HG03280 (cell line): ENCODE data around the gene LHB.

Experiments
- ATAC-seq: cut with Tn5 transposase; IDR thresholded peaks from one replicate; pipeline ENCODE4 v1.9.1; 2021; ENCODE audit warnings: mild to moderate bottlenecking, moderate library complexity; ENCODE audit not compliant: unreplicated experiment

The LHB gene

GRCh38 chr19:49014123-49014869, 2.6 kb downstream of the LHB start:
- ATAC-seq = no peak

- ATAC-seq = no peak
Observed at GRCh38 chr19:49011194-49011593, 5.7 kb downstream of the LHB start.

DNA sequence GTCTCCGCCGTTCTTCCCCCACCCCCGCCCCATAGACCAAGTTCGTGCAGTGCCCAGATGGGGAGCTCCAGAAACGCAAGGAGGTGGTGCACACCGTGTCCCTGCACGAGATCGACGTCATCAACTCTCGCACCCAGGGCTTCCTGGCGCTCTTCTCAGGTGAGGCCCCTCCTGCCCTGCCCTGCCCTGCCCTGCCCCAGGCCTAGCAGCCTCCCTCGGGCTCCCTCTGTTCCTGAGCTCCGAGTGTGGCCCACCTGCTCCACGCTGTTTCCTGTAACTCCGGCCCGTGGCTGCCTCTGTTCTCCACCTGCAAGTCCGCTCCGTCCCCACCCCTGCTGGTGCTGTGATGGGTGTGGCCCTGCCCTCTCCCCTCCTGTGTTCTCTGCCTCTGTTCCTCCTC, 6.4 kb downstream of the LHB start:
- no peak for ATAC-seq

- ATAC-seq = no peak
Observed at GRCh38 chr19:49009828-49010227, 7.1 kb downstream of the LHB start.

GRCh38 chr19:49006905-49007304, 10.0 kb downstream of the LHB start:
- ATAC-seq = no peak

DNA sequence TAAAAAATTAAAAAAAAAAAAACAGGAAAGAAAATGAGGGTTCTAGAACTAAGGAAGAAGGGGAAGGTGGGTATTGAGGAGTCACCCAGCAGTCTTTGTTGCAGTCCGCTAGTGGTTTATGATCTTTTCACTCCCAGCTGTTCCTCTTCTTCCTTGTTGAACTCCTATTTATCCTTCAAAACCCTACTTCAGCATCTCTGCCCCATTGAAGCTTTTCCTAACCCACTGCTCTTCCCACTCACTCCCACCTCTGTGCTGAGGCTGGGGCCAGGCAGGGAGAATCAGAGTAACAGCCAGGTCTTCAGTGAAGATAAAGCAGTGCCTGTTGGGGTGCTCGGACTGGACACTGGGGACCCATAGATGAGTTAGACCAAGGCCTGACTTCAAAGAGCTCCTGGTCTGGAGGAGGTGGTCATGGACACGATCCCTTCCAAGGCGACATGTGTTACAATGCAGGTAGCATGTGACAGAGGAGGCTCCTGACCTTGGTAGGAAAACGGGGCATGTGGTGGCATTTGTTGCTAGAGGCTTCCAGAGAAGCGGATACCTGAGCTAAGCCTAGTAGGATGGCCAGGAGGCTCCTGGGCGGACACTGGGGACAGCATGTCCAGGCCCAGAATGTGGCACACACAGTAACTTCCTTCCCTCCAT, 11.8 kb downstream of the LHB start:
- ATAC-seq = no peak

DNA sequence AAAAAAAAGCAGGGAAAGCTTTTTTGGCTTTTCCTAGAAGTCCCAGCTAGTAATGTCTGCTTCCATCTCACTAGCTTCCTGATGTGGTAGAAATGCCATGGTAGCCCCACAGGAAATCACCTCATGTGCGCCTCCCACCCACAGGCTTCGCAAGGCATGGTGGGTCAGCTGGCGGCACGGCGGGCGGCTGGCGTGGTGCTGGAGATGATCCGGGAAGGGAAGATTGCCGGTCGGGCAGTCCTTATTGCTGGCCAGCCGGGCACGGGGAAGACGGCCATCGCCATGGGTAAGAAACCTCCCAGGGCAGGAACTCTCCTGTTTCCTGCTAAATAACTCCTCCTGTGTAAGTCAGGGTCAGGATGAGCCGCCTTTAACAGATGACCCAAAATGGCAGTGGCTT, 12.8 kb downstream of the LHB start:
- no peak for ATAC-seq

DNA sequence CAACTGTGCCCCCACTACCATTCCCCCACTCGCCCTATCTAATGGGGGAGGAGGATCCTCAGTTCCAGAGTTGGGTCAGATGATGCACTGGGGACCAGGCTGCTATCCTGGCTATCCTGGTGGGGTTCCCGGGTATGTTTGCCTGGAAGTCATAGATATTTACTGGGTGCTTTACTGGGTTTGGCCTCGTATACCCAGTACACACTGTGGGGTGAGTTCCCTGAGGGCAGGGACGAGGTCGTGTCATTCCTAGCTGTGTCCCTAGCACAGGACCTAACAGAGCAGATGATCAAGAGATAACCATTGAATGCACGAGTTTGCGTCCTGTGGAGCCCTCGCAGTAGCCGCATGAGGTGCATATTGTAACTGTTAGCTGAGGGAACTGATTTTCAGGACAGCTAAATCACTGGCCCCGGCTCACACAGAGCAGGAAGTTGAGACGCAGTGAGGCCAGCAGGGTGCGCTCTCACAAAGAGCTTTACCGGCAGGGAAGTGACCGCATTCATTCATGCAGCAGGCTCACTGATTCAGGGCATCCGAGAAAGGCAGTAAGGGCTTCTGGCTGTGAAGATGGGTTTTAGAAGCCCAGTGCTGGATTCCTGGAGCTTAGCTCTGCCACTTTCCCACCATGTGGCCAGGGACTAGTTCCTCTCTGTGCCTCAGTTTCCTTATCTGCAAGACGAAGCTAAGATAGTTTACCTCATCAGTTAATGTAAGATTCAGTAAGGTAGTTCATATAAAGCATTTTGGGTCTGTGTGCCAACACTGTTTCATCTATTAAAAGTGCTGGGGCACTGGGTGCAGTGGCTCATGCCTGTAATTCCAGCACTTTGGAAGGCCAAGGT, 17.2 kb downstream of the LHB start:
- ATAC-seq = no peak

DNA sequence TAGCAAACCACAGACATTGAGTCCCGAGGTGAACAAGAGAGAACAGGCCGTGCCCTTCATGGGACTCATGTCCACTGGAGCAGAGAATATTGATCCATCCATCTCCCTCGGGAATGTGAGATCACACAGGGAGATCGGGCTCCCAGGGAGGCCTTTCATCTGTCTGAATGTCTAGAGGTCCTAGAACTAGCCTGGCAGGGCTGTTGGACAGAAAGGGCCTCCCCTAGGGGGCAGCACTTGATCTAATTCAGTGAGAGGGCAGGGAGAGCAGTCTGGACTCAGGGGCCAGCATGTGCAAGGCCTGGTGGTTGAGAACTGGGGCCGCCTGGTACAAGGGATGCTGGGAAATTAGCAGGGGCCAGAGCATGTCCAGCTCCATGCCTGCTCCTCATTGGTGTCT, 18.9 kb downstream of the LHB start:
- no peak for ATAC-seq

GRCh38 chr19:48994035-48994386, 22.9 kb downstream of the LHB start:
- no peak for ATAC-seq

DNA sequence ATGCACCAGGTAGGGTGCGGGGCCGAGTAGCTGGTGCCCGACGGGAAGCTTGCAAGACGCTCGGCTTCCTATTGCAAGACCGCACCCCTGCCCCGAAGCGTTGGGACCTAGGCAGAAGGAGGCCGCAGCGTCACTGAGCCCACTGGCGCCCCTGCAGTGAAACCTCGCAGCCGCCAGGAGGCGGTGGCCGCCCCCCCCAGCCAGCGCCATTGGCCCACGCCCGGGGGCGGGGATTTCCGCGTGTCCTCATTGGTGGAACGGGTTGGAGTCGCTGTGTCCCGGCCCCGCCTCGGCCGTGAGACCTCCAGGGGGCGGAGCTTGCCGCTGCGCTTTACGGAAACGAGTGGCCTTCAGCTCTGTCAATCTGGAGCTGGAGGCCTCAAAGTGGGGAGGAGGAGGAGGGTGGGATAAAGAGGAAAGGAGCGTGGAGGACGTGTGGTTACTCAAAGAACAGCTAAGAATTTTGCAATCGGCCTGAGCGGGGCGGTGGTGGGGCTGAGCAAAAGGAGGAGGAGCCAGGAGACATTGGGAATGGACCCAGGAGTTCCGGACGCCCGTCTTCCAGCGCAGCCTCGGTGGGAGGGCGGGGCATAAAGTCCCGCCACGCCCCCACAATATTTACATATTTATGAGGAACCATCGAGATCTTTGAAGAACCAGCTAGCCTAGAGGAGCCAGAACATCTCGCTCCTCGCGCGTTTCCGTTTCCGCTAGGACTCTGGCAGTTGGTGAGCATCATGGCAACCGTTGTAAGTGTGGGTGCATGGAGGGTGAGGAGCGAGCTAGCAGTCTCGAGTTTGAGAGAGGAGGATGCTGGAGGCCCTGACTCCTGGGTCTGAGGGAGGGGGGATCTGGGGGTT, 23.5 kb downstream of the LHB start, which contains the start of the genes GYS1 and RUVBL2:
GYS1 (minus strand) TSS at position 135 of the 860 bp plus-strand sequence. CDS start 197 bp downstream, outside the sequence.
RUVBL2 (plus strand) TSS at position 713 of the 860 bp plus-strand sequence; CDS start at position 738, 25 bp downstream.
- peak; percentile 85 for ATAC-seq

DNA sequence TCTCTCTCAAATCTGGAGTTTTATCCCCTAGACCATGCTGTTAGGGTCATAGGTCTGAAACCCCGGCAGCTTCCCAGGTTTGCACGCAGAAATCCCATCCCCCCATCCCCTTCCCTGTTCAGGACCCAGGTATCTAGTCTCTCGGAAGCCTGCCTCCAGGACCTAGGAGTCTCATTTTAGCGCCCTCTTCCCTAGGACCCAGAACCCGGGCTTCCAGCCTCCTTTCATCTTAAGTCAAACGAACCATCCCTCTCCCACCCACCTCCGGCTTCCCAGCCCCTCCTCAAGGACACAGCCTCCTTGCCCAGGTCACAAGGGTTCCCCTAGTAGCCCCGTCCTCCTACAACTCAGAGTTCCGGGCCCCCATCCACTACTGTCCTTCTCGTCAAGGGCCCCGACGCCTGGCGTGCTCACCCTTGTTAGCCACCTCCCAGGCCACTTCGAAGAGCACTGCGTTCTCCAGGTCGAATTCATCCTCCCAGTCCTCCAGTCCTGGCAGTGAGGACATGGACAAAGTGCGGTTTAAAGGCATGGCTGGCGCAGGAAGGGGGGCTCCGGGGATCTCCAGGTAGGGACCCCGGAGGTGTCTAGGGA, 24.2 kb downstream of the LHB start:
- no peak for ATAC-seq

DNA sequence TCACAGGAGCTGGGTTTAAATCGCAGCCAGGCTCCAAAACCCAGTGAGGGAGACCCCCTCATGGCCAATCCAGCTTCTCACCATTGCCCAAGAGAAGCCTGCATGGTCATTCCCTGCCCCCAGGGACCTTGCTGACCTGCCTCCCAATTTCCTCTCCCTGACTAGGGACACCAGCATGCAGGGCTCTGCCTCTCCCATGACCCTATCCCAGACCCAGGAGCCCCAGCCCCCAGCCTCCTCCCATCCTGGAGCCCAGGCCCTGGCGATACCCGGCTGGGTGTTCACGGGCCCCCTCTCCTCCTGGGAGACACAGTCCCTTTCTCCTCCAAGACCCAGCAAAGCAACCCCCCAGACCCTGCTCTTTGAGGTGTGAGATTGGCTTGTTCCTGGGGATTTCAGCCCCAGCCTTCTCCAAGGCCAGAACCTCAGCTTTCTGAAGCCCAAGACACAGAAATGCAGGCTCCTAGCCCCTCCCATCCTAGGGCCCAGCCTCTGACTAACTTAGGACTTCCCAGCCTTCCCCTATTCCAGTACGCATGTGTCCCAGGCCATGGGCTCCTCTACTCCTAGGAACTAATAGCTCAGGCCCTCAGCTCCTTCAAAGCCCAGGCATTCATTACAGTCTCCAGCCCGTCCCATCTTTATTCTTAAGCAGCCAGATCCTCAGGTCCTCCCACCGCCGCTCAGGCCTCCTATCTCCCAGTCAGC, 24.9 kb downstream of the LHB start:
- no peak for ATAC-seq

DNA sequence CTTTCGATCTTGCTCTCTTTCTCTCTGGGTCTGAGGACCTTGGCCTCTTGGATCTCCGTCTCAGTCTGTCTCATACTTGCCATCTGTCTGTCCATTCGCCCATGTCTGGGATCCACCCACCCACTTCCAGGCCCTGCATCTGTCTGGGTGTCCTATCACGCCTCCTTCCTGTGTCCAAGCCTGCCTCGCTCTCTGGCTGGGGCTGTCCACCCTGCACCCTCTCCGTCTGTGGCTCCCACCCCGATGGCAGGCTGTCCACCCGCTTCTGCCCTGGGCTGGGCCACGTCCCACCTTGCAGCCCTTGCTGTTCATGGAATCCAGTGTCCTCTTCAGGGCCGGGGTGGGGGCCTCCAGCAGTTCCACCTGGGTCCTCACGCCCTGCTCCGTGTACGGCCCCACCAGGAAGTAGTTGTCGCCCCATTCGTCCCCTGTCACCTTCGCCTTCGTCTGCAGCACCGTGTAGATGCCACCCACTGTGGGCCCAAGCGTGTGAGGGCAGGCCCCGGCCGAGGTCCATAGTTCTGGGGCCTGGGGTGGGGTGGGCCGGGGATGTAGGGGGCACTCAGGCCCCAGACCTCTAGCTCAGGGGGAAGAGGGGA, 25.8 kb downstream of the LHB start:
- no peak for ATAC-seq

- ATAC-seq = no peak
Observed at GRCh38 chr19:48990400-48990799, 26.5 kb downstream of the LHB start.

- ATAC-seq = no peak
Observed at GRCh38 chr19:48989701-48990291, 27.1 kb downstream of the LHB start.

- ATAC-seq = no peak
Observed at GRCh38 chr19:48988860-48989259, 28.0 kb downstream of the LHB start.

DNA sequence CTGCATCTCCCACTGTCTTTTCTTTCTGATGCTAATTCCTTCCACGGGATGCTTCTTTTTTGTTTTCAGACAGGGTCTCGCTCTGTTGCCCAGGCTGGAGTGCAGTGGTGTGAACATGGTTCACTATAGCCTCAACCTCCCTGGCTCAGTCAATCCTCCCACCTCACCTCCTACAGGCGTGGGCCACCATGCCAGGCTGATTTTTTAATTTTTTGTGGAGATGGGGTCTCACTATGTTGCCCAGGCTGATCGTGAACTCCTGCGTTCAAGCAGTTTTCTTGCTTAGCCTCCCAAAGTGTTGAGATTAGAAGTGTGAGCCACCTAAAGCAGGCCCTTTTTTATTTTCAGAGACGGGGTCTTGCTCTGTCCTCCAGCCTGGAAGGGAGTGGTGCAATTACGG, 28.6 kb downstream of the LHB start:
- ATAC-seq = no peak

DNA sequence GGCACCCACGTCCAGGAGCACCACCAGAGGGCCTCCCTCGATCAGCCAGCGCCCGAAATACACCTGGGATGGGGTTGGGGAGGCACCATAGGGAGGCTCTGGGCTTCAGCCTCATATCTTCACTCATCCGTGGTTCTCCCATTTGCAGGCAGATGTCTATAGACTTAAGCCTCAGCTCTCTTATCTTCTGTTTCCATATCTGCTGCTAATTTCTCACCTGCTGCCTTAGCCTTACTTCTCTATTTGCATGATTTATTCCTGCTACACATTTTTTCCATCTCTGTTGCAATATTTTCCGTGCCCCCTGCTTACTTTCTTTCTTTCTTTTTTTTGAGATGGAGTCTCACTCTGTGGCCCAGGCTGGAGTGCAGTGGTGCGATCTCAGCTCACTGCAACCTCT, 29.6 kb downstream of the LHB start:
- ATAC-seq = no peak
